KG1 (cell line): ENCODE data around the gene DIAPH3.
"Not testable (repeated sequence)": the region's sequence is repeated elsewhere in the genome, so short reads cannot be mapped to it uniquely, and the experiment has no call there.

ENCODE experiments used
- DNase-seq: peaks from one replicate; lab custom pipeline; 2025; lab: John Stamatoyannopoulos, UW

DIAPH3 gene

GRCh38 chr13:60093425-60094019, 70.2 kb downstream of the DIAPH3 start:
- DNase-seq = no peak

GRCh38 chr13:60091573-60091972, 72.2 kb downstream of the DIAPH3 start:
- no peak for DNase-seq

- DNase-seq = no peak
These were observed 73.2 kb downstream of the DIAPH3 start for GRCh38 chr13:60090574-60090973.

GRCh38 chr13:60083780-60084179, 79.9 kb downstream of the DIAPH3 start:
- not testable (repeated sequence) for DNase-seq

DNA sequence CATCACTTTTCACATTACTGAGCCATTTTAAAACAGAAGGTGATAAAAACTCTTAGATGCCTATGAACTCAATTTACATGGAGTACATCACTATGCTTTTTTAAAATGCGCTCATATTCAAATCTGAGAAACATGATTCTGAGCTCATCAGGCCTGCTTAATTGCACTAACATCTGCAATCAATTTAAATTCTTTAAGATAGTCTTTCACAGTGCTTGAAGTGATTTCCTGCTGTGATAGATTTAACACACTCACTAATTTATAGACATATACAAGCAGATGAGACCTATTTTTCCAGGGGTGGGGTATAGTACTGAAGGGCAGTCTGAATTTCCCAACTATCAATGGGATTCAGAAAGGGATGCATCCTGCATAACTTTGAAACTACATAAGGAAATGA, 82.9 kb downstream of the DIAPH3 start:
- no peak for DNase-seq

DNA sequence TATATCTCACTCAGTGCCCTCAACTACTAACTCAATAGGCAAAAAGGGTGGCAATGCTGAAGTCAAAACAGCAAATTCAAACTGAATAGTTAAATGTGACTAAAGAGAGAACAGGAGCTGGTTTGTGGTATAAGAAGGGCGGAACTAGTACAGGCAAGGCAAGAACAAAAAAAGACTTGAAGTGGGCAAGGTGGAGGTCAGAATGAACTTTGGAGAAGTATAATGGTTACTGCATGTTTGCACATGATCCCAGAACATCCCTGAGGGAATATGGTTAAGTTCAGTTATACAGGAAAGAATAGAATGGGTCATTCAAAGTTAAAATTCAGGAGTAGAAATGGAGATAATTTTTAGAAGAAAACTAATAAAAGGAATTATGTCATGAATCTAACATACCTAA, 85.5 kb downstream of the DIAPH3 start:
- no peak for DNase-seq

DNA sequence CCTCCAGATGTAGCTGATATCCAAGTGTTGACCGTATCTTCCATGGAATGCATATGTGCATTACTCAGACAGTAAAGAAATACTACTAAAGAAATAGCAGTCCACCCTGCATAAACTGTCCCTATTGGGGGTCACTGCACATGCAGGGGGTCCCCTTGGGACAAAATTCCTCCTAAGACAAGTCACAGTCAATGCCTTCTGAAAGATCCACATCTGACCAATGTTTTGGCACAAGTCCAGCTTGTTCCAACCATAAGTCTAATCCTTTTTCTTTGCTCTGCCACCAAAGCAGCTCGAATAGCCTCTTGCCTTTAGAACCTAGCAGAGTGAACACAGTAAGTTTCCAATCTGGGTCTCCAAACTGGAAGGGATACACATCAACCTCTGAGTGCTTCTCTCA, 87.9 kb downstream of the DIAPH3 start:
- no peak for DNase-seq

DNA sequence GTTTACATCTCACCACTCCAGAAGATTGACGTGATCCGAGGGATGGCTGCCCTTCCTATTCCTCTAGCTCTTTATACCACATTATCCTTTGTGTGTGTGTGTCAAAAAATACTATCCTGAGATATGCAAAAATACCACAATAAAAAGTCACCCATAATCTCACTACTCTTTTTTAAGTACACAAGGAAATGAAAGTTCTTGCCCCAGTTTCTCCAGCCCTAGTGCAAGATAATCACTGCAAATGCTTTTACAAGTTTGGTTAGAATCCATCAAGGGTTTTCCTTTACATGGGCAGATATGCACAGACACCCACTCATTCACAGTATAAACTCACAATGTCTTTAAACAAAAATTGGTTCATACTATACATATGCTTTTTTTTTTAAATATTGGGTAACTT, 89.3 kb downstream of the DIAPH3 start:
- DNase-seq = no peak

GRCh38 chr13:60066226-60066625, 97.5 kb downstream of the DIAPH3 start:
- no peak for DNase-seq

DNA sequence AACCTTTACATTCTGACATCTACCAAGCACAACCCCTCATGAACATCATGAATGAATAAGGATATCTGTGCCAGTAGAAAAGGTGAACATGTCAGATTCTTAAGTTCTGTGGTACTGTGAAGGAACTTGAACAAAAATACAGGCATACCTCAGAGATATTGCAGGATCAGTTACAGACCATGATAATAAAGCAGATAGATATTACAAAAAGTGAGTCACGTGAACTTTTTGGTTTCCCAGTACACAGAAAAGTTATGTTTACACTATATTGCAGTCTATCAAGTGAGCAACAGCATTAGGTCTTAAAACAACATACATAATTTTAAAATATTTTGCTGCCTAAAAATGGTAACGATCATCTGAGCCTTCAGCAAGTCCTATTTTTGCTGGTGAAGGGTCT, 101.2 kb downstream of the DIAPH3 start:
- DNase-seq = no peak

DNA sequence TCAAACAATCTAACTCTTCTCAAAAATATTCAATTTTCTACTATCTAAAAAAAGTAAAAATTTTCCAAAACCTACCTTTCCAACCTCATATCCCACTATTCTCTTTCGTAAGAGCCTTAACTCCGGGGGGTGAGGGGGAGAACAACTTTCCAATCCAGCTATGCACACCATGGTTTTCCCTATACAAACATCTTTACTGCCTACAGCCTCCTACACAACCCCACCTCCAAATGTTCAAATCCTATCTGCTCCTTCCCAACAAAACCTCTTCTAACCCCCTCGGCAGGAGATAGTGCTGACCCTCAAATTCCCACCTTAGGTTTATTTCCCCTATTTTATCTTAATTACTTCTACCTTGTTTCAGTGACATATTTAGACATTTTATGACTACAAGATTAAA, 102.0 kb downstream of the DIAPH3 start:
- no peak for DNase-seq

DNA sequence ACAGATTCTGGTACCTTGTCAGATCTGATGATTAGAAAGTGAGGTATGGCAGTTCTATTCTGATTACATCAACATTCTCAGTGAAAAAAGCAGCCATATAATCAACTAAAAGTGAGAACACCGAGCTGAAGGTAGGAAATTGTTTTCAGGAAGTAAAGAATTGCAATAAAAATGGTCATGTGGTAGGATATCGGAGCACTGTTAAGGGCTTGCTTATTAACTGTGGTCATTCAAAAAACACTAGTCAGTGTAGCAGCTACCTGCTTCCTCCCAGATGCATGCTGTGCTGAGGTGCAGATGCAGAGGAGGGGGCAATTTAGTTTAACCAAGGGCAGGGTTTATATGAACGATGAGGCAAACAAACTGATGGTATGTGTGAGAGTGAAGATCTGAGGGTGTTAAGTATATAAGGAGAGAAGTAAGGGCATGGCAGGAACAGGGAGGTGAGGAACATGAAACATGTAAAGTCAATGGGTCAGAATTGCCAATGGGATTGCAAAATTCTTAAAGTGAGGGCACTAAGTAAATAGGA, 111.9 kb downstream of the DIAPH3 start:
- no peak for DNase-seq

DNA sequence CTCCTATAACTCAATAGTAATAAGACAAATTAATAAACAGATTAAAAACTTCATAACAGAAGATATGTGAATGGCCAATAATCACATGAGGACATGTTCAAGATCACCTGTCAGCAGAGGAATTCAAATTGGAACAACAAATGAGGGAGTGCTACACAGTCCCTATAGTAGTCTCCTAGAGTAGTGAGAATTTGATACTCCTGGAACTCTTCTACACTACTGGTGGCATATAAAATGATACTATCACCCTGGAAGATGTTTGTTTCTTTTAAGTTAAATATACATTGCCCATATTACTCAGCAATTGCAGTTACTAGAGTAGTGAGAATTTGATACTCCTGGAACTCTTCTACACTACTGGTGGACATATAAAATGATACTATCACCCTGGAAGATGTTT, 115.4 kb downstream of the DIAPH3 start:
- DNase-seq = not testable (repeated sequence)

GRCh38 chr13:60047918-60048317, 115.8 kb downstream of the DIAPH3 start:
- no peak for DNase-seq

GRCh38 chr13:60044321-60044720, 119.4 kb downstream of the DIAPH3 start:
- DNase-seq = no peak

DNA sequence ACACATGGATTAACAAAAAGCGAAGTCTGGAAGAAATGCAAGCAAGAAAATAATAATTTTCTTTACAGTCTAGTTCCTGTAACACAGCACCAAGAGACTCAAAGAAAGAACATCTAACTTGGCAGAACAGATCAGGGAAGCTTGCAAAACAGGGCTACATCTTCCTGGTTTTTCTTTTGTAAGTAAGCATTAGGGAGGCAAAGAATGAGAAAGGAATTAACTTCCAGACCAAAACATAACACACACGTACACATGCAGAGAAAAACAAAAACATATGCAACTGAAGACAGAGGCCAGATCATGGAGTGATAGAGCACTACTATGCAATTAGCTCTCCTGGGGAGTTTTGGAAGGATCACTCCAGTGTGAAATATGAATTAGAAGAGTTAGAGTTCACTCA, 120.5 kb downstream of the DIAPH3 start:
- DNase-seq = no peak

DNA sequence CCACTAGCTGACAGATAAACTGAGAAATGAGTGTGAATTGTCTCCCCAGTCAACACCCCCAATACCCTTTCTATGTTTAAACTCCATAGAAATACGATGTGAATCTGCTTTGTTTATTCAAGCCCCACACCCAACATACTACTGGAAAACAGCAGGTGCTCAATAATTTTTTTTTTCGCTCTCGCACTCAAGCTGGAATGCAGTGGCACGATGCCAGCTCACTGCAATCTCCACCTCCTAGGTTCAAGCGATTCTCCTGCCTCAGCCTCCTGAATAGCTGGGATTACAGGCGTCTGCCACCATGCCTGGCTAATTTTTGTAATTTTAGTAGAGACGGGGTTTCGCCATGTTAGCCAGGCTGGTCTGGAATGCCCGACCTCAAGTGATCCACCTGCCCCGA, 123.1 kb downstream of the DIAPH3 start:
- not testable (repeated sequence) for DNase-seq

DNA sequence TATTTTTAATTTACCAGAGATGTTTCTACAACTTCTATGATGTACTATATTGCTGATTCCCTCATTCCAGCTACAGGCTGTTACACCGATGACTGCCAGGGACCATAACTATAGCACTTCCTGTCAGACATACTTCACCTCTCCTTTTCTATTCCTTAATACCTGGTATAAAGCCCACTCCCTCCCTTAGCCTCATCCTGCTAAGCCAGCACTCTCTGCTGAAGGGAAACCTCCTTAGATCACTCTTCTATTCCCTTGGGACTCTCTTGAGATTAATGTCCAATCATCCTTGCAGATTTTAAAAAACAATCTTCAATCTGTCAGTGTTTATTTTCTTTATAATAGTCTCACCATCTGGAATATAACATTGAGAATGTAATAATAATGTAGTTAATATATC, 127.9 kb downstream of the DIAPH3 start:
- no peak for DNase-seq

DNA sequence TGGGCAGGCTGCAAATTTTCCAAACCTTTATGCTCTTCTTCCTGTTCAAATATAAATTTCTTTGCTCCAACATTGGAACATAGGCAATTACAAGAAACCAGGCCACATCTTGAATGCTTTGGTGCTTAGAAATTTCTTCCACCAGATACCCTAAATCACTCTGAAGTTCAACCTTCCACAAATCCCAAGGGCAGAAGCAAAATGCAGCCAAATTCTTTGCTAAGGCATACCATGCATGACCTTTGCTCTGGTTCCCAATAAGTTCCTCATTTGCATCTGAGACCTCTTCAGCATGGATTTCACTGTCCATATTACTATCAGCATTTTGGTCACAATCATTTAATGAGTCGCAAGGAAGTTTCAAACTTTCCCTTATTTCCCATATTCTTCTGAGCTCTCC, 130.9 kb downstream of the DIAPH3 start:
- no peak for DNase-seq

GRCh38 chr13:60028021-60028420, 135.7 kb downstream of the DIAPH3 start:
- no peak for DNase-seq

GRCh38 chr13:60026286-60026685, 137.4 kb downstream of the DIAPH3 start:
- DNase-seq = no peak

GRCh38 chr13:60020288-60020687, 143.4 kb downstream of the DIAPH3 start:
- DNase-seq = no peak

- no peak for DNase-seq
These were observed 144.4 kb downstream of the DIAPH3 start for GRCh38 chr13:60019119-60019993.
